ENCODE data around the gene TRPV3.

TRPV3 gene

GRCh38 chr17:3511852-3512504 lies 45.6 kb downstream of the TRPV3 start:
- H3K4me2 ChIP-seq (ENCODE audit: low read length), result no peak overlapping the region

GRCh38 chr17:3510090-3510489 lies 47.5 kb downstream of the TRPV3 start:
- no peaks in the 10 kb centered on the region for H3K79me2 ChIP-seq (ENCODE audit: control insufficient read depth, low read length)
- no peaks in the 10 kb centered on the region for H3K9me2 ChIP-seq (replicated peaks; ENCODE audit: control insufficient read depth, low read length)
- no peaks in the 10 kb centered on the region for H3K27me3 ChIP-seq (ENCODE audit: control insufficient read depth, low read length)
- H3K4me2 ChIP-seq (ENCODE audit: low read length), result no peak overlapping the region
- no peaks in the 10 kb centered on the region for H4K20me1 ChIP-seq (ENCODE audit: control insufficient read depth, insufficient read depth, low read depth, low read length)
- no peak overlapping the region for H3K27ac ChIP-seq (ENCODE audit: low read depth, low read length)
- no peaks in the 10 kb centered on the region for H3K9me3 ChIP-seq (ENCODE audit: control insufficient read depth, insufficient read depth, low read length)
- TF ChIP-seq CTCF (IDR thresholded peaks at IDR 0.05; ENCODE audit: low read depth, low read length, poor library complexity, severe bottlenecking), result no peak
- no peak for TF ChIP-seq EZH2phosphoT487 (IDR thresholded peaks at IDR 0.05; ENCODE audit: borderline replicate concordance, low read length)
- no peaks in the 10 kb centered on the region for H3K4me1 ChIP-seq (ENCODE audit: control insufficient read depth, low read length)
- H3K4me3 ChIP-seq (ENCODE audit: low read length), result no peak overlapping the region
- no peaks in the 10 kb centered on the region for H3K36me3 ChIP-seq (ENCODE audit: control insufficient read depth, low read length)
- H3F3A ChIP-seq (ENCODE audit: control insufficient read depth, insufficient read depth), result no peaks in the 10 kb centered on the region

More at GRCh38 chr17:3511852-3512504, 45.6 kb downstream of the TRPV3 start:
- no peaks in the 10 kb centered on the region for H3K4me1 ChIP-seq (ENCODE audit: control insufficient read depth, low read length)
- no peaks in the 10 kb centered on the region for H4K20me1 ChIP-seq (ENCODE audit: control insufficient read depth, insufficient read depth, low read depth, low read length)
- H3K36me3 ChIP-seq (ENCODE audit: control insufficient read depth, low read length), result no peaks in the 10 kb centered on the region
- H3K79me2 ChIP-seq (ENCODE audit: control insufficient read depth, low read length), result no peaks in the 10 kb centered on the region
- H3K4me3 ChIP-seq (ENCODE audit: low read length), result no peak overlapping the region
- H3K27ac ChIP-seq (ENCODE audit: low read depth, low read length), result no peak overlapping the region
- H3F3A ChIP-seq (ENCODE audit: control insufficient read depth, insufficient read depth), result no peaks in the 10 kb centered on the region
- H3K9me2 ChIP-seq (replicated peaks; ENCODE audit: control insufficient read depth, low read length), result no peaks in the 10 kb centered on the region
- no peaks in the 10 kb centered on the region for H3K27me3 ChIP-seq (ENCODE audit: control insufficient read depth, low read length)
- H3K9me3 ChIP-seq (ENCODE audit: control insufficient read depth, insufficient read depth, low read length), result no peaks in the 10 kb centered on the region
- TF ChIP-seq EZH2phosphoT487 (IDR thresholded peaks at IDR 0.05; ENCODE audit: borderline replicate concordance, low read length), result no peak

- H3K4me2 ChIP-seq (ENCODE audit: low read length), result no peak overlapping the region
- no peaks in the 10 kb centered on the region for H3K9me2 ChIP-seq (replicated peaks; ENCODE audit: control insufficient read depth, low read length)
- no peaks in the 10 kb centered on the region for H3K27me3 ChIP-seq (ENCODE audit: control insufficient read depth, low read length)
- no peaks in the 10 kb centered on the region for H4K20me1 ChIP-seq (ENCODE audit: control insufficient read depth, insufficient read depth, low read depth, low read length)
- H3K79me2 ChIP-seq (ENCODE audit: control insufficient read depth, low read length), result no peaks in the 10 kb centered on the region
- no peak overlapping the region for H3K4me3 ChIP-seq (ENCODE audit: low read length)
- no peaks in the 10 kb centered on the region for H3K4me1 ChIP-seq (ENCODE audit: control insufficient read depth, low read length)
- no peaks in the 10 kb centered on the region for H3K36me3 ChIP-seq (ENCODE audit: control insufficient read depth, low read length)
- H3K27ac ChIP-seq (ENCODE audit: low read depth, low read length), result no peak overlapping the region
- no peaks in the 10 kb centered on the region for H3K9me3 ChIP-seq (ENCODE audit: control insufficient read depth, insufficient read depth, low read length)
- TF ChIP-seq CTCF (IDR thresholded peaks at IDR 0.05; ENCODE audit: low read depth, low read length, poor library complexity, severe bottlenecking), result no peak
- H3F3A ChIP-seq (ENCODE audit: control insufficient read depth, insufficient read depth), result no peaks in the 10 kb centered on the region
These were observed 49.7 kb downstream of the TRPV3 start for GRCh38 chr17:3507869-3508268.

GRCh38 chr17:3507071-3507470 lies 50.5 kb downstream of the TRPV3 start:
- no peaks in the 10 kb centered on the region for H4K20me1 ChIP-seq (ENCODE audit: control insufficient read depth, insufficient read depth, low read depth, low read length)
- H3K9me2 ChIP-seq (replicated peaks; ENCODE audit: control insufficient read depth, low read length), result no peaks in the 10 kb centered on the region
- no peaks in the 10 kb centered on the region for H3K4me1 ChIP-seq (ENCODE audit: control insufficient read depth, low read length)
- H3K4me3 ChIP-seq (ENCODE audit: low read length), result no peak overlapping the region
- no peak overlapping the region for H3K27ac ChIP-seq (ENCODE audit: low read depth, low read length)
- no peaks in the 10 kb centered on the region for H3K36me3 ChIP-seq (ENCODE audit: control insufficient read depth, low read length)
- H3K79me2 ChIP-seq (ENCODE audit: control insufficient read depth, low read length), result no peaks in the 10 kb centered on the region
- no peaks in the 10 kb centered on the region for H3F3A ChIP-seq (ENCODE audit: control insufficient read depth, insufficient read depth)
- no peak for TF ChIP-seq EZH2phosphoT487 (IDR thresholded peaks at IDR 0.05; ENCODE audit: borderline replicate concordance, low read length)
- TF ChIP-seq CTCF (IDR thresholded peaks at IDR 0.05; ENCODE audit: low read depth, low read length, poor library complexity, severe bottlenecking), result no peak
- H3K27me3 ChIP-seq (ENCODE audit: control insufficient read depth, low read length), result no peaks in the 10 kb centered on the region
- H3K4me2 ChIP-seq (ENCODE audit: low read length), result no peak overlapping the region
- H3K9me3 ChIP-seq (ENCODE audit: control insufficient read depth, insufficient read depth, low read length), result no peaks in the 10 kb centered on the region
